Stimulated activated CD4-positive, alpha-beta T cell treated with anti-CD3 and anti-CD28 coated beads, Interleukin-15, amount 100 ng/mL, for 48 hours (primary cell): ENCODE data around the gene MAPK8IP3.
A peak's percentile ranks its signal among the peaks of the same experiment; 100 is the strongest.
"Not testable (repeated sequence)": the region's sequence is repeated elsewhere in the genome, so short reads cannot be mapped to it uniquely, and the experiment has no call there.

Source experiments
- DNase-seq, 2 donors: peaks; one replicate each; pipeline ENCODE4 v3.0.0-alpha.2; 2020; ENCODE audit warnings: low read depth in 2 of 2

Gene MAPK8IP3

DNA sequence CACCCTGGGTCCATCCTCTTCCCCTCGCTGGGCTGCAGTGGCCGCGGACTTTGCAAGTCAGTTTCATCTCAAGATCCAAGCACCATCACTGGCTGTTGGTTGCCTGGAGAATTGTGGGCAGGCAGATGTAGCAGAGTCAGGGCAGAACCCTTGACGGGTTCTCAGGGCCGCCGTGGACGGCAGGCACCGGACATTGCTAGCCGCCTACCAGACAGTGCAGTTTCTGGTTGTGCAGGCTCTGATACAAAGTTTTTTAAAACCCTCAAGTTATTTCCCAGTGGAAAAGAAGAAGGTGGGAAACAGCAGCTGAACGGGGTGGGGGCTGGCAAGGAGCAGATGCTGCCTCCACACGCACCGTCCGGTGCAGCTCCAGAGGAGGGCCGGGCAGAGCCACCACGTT is 3.4 kb downstream of the MAPK8IP3 start:
- no peak for DNase-seq

DNA sequence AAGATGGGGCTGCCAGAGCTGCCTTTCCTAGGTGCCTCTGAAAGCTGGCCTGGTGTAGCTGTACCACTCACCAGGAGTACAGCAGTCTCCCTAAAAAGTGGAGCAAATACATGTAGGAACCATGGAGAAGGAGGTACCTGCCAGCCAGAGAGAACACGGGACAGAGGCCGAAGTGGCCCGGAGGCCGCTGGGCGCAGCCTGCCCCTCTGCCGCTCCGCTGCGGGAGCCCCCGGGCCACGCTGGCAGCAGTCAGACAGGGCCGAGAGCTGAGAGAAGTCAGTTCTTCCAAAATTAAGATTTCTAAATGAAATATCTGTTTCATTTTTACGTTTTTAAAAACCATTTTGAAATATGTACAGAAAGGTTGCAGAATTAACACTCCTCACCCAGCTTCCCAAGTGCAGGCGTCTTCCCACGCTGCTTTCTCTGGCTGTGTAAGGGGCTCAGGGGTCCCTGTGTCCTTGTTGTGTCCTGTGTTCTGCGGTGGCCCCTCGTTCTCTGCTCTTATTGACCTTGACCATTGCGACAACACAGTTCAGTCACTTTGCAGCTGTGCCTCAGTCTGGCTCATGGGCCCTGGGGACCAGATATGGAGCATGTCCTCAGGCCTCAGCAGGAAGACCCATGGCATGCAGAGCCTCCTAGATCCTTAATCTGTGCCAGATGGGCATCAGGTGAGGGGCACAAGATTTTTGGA is 5.0 kb downstream of the MAPK8IP3 start:
- no peak for DNase-seq

DNA sequence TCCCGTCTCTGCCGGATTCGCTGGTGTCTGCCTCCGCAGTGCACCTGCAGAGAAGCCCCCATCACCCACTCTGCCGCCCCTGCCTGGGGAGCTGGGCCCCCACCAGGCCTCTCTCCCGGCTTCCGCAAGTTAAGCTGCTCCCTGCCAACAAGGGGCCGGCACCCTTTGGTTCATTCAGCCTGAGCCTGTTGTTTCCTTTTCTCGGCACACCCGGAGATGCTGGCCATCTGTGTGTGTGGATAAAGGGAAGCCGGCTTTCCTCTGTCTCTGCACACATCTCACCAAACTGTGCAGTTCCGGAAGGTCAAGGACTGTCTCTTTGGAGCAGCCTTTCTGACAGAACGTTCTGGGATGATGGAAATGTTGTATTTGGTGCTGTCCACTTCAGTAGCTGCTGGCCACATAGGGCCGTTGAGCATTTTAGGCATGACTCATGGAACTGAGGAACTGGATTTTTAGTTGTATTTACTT is 6.8 kb downstream of the MAPK8IP3 start:
- no peak for DNase-seq

- no peak for DNase-seq
Measured at GRCh38 chr16:1713331-1713730, 7.3 kb downstream of the MAPK8IP3 start.

- DNase-seq, result no peak
Measured at GRCh38 chr16:1713933-1714332, 7.9 kb downstream of the MAPK8IP3 start.

DNA sequence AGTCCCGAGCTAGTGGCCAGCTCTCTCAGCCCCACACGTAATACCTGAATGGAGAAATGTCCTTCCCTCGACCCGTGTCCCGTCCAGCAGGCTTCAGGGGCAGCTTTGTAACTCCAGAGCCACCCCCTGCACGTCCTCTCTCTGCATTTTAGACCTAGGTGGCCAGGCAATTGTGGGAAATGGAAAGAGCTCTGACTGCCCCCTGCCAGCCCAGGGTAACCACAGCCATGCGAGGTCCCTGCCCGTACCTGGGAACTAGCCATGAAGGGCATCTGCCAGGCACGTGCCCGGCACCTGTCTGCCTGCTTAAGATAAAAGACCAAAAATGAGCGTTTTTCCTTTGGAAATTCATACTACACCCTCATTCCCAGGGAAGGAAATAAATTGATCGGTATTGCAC is 9.2 kb downstream of the MAPK8IP3 start:
- no peak for DNase-seq

GRCh38 chr16:1718236-1718635 is 12.2 kb downstream of the MAPK8IP3 start:
- DNase-seq, result not testable (repeated sequence)

DNA sequence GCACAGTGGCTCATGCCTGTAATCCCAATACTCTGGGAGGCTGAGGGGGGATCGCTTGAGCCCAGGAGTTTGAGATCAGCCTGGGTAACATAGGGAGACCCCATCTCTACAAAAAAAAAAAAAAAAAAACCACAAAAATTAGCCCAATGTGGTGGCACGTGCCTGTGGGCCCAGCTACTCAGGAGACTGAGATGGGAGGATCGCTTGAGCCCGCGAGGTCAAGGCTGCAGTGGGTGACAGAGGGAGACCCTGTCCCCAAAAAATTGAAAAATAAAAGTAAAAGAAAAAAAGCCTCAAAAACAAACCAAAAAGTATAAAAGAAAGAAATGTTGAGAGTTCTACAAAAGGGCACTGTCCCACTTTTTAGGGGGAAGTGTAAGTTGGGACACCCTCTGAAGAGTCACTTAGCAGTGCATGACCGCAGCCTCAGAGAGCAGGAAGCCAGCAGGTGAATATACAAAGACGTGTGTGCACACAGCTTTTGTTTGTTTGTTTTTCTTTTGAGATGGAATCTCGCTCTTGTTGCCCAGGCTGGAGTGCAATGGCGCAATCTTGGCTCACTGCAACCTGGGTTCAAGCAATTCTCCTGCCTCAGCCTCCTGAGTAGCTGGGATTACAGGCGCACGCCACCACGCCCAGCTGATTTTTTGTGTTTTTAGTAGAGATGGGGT is 13.7 kb downstream of the MAPK8IP3 start:
- DNase-seq, result not testable (repeated sequence)

DNA sequence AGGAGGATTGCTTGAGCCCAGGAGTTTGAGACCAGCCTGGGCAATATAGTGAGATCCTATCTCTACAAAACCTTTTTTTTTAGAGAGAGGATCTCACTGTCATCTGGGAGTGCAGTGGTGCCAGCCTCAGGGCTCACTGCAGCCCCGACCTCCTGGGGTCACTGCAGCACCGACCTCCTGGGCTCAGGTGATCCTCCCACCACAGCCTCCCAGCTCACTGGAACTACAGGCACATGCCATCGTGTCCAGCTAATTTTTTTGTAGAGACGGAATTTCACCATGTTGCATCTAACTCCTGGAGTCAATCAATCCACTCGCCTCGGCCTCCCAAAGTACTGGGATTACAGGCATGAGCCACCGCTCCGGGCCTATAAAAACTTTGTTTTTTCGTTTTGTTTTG is 15.4 kb downstream of the MAPK8IP3 start:
- DNase-seq, result no peak

- DNase-seq, result peak in 1 of 2 donors; percentile 28
Measured at GRCh38 chr16:1723450-1724147, 17.6 kb downstream of the MAPK8IP3 start.

- DNase-seq, result no peak
Measured at GRCh38 chr16:1724491-1724890, 18.5 kb downstream of the MAPK8IP3 start.

GRCh38 chr16:1726661-1727502 is 20.9 kb downstream of the MAPK8IP3 start:
- DNase-seq, result no peak

- no peak for DNase-seq
Measured at GRCh38 chr16:1727651-1728624, 21.9 kb downstream of the MAPK8IP3 start.

GRCh38 chr16:1729026-1729425 is 23.0 kb downstream of the MAPK8IP3 start:
- no peak for DNase-seq

GRCh38 chr16:1729445-1729844 is 23.4 kb downstream of the MAPK8IP3 start:
- DNase-seq, result no peak

GRCh38 chr16:1731073-1731472 is 25.1 kb downstream of the MAPK8IP3 start:
- DNase-seq, result no peak

- no peak for DNase-seq
Measured at GRCh38 chr16:1731603-1732002, 25.6 kb downstream of the MAPK8IP3 start.

DNA sequence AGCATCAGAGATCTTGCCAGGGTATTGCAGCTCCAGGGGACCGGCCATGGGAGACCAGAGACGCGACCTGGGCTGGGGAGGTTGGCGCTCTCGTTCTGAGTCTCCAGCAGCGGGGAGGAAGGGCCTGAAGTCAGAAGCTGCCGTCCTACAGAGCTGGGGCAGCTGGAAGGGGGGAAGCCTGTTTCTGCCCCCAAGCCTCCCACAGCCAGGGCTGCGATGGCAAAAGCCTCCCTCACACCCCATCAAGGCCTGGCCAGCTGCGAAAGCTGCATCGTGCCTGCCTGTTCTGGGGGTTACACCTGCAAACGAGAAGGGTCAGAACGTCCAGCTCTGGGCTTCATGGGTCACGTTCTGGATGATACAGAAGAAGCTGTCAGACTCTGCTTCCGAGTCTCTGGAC is 26.1 kb downstream of the MAPK8IP3 start:
- DNase-seq, result no peak

DNA sequence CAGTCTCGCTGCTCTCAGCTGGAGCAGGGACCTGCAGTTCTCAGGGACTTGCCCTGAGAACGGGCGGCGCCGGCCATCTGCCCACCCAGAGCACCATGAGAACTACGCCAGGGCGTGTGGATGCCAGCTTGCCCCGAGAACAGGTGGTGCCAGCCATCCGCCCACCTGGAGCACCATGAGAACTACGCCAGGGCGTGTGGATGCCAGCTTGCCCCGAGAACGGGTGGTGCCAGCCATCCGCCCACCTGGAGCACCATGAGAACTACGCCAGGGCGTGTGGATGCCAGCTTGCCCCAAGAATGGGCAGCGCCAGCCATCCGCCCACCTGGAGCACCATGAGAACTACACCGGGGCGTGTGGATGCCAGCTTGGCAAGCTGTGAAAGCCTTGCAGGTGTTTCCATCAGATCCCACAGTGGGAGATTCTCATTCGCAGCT is 26.6 kb downstream of the MAPK8IP3 start:
- DNase-seq, result not testable (repeated sequence)

DNA sequence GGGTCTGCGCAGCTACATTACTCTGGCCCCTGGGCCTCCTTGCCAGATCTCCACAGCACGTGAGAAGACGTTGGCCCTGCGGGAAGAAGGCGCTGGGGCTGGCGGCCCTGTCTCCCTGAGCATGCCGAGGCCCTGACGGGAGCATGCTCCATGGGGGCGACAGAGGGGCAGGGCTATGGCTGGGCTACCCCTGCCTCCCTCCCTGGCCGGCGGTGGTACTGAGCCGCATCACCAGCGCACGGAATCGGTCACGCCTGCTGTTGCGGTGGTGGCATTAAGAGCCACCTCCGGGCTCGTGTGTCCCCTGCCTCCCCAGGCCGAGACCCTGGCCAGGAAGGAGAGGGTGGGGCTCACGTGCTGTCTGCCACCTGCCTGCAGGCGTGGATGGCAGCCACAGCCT is 28.1 kb downstream of the MAPK8IP3 start:
- DNase-seq, result no peak

- no peak for DNase-seq
Measured at GRCh38 chr16:1734816-1735215, 28.8 kb downstream of the MAPK8IP3 start.
